B cell (primary cell): ENCODE data around the gene MBNL3.

Experiments used
- CTCF ChIP-seq: fragments of 200-600 bp; IDR thresholded peaks from one replicate; pipeline ENCODE4 v1.8.0; 2022; ENCODE audit warnings: antibody characterized with exemption, mild to moderate bottlenecking
- EZH2 ChIP-seq: IDR thresholded peaks from 2 replicates; pipeline ENCODE4 v1.6.1; 2012; ENCODE audit warnings: borderline replicate concordance, low read depth, mild to moderate bottlenecking, moderate library complexity, low read length; ENCODE audit not compliant: insufficient read depth, poor library complexity, severe bottlenecking

DNA sequence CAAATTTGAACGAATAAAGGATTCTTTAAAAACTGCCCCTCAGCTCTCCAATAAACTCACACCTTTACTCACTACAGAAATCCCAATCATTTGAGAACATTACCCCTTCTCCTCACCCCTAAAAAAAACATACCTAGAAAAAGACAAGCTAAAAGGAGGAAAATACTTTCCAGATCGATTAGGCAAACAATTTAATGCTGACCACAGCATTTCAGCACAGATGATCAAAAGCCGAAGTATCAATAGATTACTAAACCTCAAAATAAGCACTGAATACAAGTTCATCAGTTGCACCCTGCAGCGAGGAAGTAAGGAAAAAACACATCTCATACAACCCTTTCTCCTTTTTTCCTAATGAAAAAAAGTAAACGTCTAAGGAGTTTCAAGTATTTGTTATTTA lies 65.5 kb downstream of the MBNL3 start:
- TF ChIP-seq CTCF = no peak
- no peak for TF ChIP-seq EZH2
